ENCODE data around the gene CHP2. TPM values are rescaled to one million over a fixed set of nuclear protein-coding genes. Genes with fewer than 3 reads are reported as not detected.

The CHP2 gene
- total RNA-seq, result not detected

DNA sequence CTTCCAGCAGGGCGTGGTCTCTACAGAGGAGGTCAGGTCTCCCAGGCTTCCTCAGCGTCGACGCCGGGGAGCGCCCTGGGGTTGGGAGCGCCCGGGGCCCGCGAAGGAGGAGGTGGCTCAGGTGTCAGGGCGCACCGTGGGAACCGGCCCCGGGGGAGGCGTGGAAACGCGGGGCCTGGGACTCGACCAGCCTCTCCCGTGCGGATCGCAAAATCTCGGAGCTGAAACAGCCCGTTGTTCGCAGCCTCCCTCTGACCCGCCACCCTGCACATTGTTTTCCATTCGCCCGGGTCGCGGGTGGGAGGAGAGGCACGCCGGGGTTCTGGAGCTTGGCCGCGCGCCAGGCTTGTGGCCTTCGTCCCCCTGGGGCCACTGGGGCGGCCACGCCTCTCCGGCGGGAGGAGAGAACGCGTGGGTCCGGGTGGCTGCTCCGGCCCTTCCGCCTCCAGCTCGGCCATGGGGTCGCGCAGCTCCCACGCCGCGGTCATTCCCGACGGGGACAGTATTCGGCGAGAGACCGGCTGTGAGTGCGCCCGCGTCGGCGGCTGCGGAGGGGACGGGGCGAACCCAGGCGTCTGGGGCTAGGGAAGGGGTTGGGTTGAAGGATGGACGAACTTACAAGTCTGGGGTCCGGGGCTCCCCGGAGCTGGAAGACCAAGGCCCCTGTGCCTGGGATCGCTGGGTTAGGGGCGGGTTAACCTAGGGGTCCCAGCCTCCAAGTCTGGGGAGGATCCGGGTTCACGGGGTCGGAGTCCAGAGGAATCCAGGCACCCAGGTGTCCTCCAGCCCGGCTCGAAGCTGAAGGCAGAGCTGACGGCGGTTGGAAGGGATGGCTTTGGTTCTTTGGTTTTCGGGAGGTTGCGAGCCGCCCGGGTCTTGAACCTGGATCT, at the start of gene CHP2:
Gene CHP2 (plus strand): TSS at position 433 of the 890 bp plus-strand sequence. CDS start 24 bp downstream, at position 457.
- no peak for DNase-seq (ENCODE audit: low spot score)
- TF ChIP-seq, protein P1, sequence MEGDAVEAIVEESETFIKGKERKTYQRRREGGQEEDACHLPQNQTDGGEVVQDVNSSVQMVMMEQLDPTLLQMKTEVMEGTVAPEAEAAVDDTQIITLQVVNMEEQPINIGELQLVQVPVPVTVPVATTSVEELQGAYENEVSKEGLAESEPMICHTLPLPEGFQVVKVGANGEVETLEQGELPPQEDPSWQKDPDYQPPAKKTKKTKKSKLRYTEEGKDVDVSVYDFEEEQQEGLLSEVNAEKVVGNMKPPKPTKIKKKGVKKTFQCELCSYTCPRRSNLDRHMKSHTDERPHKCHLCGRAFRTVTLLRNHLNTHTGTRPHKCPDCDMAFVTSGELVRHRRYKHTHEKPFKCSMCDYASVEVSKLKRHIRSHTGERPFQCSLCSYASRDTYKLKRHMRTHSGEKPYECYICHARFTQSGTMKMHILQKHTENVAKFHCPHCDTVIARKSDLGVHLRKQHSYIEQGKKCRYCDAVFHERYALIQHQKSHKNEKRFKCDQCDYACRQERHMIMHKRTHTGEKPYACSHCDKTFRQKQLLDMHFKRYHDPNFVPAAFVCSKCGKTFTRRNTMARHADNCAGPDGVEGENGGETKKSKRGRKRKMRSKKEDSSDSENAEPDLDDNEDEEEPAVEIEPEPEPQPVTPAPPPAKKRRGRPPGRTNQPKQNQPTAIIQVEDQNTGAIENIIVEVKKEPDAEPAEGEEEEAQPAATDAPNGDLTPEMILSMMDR (IDR thresholded peaks at IDR 0.05), result no peak
- no peak for ATAC-seq (ENCODE audit: low FRiP score)

DNA sequence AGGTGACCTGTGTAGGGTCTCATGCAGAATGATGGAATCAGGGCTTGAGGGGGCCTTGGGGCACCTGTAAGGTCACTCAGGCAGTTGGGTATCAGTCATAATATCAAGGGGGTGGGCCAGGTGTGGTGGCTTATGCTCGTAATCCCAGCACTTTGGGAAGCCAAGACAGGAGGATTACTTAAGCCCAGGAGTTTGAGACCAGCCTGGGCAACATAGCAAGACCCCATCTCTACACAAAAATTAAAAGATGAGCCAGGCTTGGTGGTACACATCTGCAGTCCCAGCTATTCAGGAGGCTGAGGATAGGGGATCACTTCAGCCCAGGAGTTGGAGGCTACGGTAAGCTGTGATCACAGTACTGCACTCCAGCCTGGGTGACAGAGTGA, 49.3 kb upstream of the CHP2 start:
- DNase-seq (ENCODE audit: low spot score), result no peak
- ATAC-seq (ENCODE audit: low FRiP score), result no peak
- TF ChIP-seq, protein P1 (IDR thresholded peaks at IDR 0.05), result no peak

DNA sequence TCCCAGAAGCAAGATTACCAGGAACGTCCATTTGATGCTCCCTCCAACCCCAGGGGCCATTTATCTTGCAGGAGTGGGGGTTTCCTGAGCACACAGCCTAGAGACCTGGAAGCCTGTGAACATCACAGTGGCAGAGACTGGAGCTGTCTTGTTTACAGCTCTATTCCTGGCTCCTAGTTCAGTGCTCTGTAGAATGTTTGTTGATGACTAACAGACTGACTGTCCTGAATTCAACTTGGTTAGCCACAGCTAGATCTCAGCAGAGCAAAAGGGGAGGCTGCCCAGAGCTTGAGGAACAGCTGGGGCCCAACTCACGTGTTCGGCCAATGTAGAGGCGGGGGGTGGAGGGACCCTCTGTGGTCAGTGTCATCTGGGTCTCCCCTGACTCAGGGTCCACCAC, 48.4 kb upstream of the CHP2 start:
- TF ChIP-seq, protein P1 (IDR thresholded peaks at IDR 0.05), result no peak
- no peak for ATAC-seq (ENCODE audit: low FRiP score)
- no peak for DNase-seq (ENCODE audit: low spot score)

DNA sequence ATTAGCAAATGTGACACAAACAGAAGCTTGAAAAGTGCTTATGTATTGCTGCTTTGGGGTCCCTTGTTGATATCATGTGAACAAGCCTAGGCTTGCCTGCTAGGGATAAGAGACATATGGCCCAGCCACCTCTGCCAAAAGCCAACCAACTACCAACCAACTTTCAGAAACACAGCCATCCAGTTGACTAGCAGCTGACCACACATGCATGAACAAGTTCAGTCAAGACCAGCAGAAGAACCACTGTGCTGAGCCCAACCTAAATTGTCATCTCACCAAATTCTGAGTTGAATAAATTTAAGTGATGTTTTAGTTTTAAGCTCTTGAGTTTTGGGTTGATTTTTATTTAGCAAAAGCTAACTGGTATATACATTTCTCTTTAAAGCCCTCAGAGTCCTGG, 45.3 kb upstream of the CHP2 start:
- ATAC-seq (ENCODE audit: low FRiP score) (no peak), DNase-seq (ENCODE audit: low spot score) (no peak)

DNA sequence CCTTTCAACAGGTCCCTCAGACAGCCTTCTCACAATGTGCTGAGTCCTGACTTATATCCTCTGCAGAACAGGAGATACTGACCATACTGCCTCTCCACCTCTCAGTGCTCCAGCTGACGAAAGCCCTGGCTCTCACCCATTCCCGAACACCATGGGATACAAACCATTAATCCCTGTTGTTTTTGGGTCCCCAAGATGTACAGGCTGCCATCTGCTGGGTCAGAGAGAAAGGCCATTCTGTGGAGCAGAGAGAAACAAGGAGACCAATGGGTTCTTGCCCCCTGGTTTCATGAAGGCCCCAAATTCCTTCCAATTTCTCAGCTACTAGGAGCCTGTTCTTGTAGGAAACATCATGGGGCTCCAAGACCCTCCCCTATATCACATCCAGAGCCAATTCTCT, 44.8 kb upstream of the CHP2 start:
- TF ChIP-seq, protein P1 (IDR thresholded peaks at IDR 0.05), result no peak
- ATAC-seq (ENCODE audit: low FRiP score) (no peak), DNase-seq (ENCODE audit: low spot score) (no peak)

More for the DNA sequence above, 45.3 kb upstream of the CHP2 start:
- TF ChIP-seq, protein P1 (IDR thresholded peaks at IDR 0.05), result no peak

DNA sequence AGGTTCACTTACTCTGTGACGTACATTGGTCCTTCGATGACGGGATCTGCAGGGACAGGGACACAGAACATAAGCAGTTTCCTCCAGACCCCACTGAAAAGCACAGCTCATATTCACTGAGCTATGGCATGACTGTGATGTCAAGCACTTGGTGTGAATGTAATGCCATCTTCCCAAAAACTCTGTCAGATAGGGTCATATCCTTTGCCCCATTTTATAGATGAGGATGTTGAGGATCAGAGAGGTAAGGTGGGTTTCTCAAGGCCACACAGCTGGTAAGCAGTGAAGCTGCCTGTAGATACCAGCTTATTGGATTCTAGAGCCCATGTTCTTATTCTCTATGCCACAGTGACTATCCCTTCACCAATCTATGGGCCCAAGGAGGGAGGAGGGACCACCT, 44.3 kb upstream of the CHP2 start:
- TF ChIP-seq, protein P1 (IDR thresholded peaks at IDR 0.05), result no peak
- DNase-seq (ENCODE audit: low spot score) (no peak), ATAC-seq (ENCODE audit: low FRiP score) (no peak)

DNA sequence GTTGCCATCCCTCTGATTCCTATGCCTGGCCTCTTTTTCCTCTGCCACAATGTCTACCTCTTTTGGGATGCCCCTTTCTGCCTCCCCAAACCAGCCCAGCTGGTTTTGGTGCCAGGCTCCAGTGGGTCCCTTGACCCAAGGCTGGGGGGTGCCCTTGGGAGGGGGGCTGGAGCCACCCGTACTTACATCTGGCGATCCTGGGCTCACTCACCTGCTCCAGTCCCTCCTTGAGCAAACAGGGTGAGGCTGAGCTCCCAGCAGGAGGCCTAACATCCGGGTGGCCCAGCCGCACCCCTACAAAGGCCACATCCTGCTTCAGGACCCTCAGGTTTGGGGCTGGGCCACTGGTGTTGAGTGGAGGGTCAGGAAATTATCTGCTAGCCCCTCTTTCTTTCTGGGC, 43.0 kb upstream of the CHP2 start:
- DNase-seq (ENCODE audit: low spot score) (no peak), ATAC-seq (ENCODE audit: low FRiP score) (no peak)
- TF ChIP-seq, protein P1 (IDR thresholded peaks at IDR 0.05), result no peak

Measured in omental fat pad (tissue), 4 donors.